A549 (cell line): ENCODE results near the gene KSR1. TPM values are rescaled to one million over a fixed set of nuclear protein-coding genes. Genes with fewer than 3 reads are reported as not detected.

Experiments
- ATAC-seq, 2 experiments: fragments of 200-7000 bp in 1 of 2; fragments of >200 bp in 1 of 2; cut with Nextera tagmentation in 1 of 2; cut with Tn5 transposase in 1 of 2; 3 replicates each; pipeline versions ENCODE4 v1.8.0 to v1.9.1; 2018 to 2020; ENCODE audit warnings: mild to moderate bottlenecking in 1 of 2, moderate library complexity in 1 of 2
- CTCF ChIA-PET: fragments of 300-600 bp; sonication (Branson Sonifier 250); formaldehyde crosslinking; extraction: SDS; loops from one replicate; lab custom pipeline; 2021; ENCODE audit warnings: antibody characterized with exemption, inconsistent platforms; lab: Yijun Ruan, JAX
- POLR2A ChIA-PET: fragments of 350-600 bp; formaldehyde crosslinking; extraction: SDS; loops from one replicate; lab custom pipeline; 2021; ENCODE audit warnings: antibody characterized with exemption, inconsistent platforms; lab: Yijun Ruan, JAX
- DNase-seq, 2 experiments: peaks; one replicate each; pipeline versions ENCODE4 v3.0.0 to v3.0.0-alpha.2; 2011 to 2016; ENCODE audit warnings: low read depth in 1 of 2, low spot score in 1 of 2
- FAIRE-seq: peaks from 2 replicates; lab custom pipeline; 2011; peaks lifted over from hg19 to GRCh38; lab: Jason Lieb, UNC
- H3K27ac ChIP-seq, 2 experiments: fragments of >200 bp; sonication (Bioruptor Twin); formaldehyde crosslinking; 3 replicates each; pipeline ENCODE4 v1.5.1; 2016 to 2017
- H3K4me1 ChIP-seq: fragments of >200 bp; sonication (Bioruptor Twin); formaldehyde crosslinking; 3 replicates; pipeline ENCODE4 v1.6.1; 2016
- H3K4me2 ChIP-seq: fragments of >200 bp; sonication (Bioruptor Twin); formaldehyde crosslinking; 3 replicates; pipeline ENCODE4 v1.6.1; 2016
- H3K4me3 ChIP-seq: fragments of >200 bp; sonication (Bioruptor Twin); formaldehyde crosslinking; 3 replicates; pipeline ENCODE4 v1.5.1; 2016
- H3K9me3 ChIP-seq: fragments of >200 bp; sonication (Bioruptor Twin); formaldehyde crosslinking; 3 replicates; pipeline ENCODE4 v1.6.1; 2016
- CEBPB ChIP-seq, 2 experiments: fragments of >200 bp in 1 of 2; sonication (Bioruptor Twin) in 1 of 2; formaldehyde crosslinking in 1 of 2; IDR thresholded peaks; 2 replicates each; pipeline ENCODE4 v1.6.1; 2012 to 2016
- EHF ChIP-seq: fragments of 250-450 bp; sonication (Bioruptor Pico); IDR thresholded peaks from 2 replicates; pipeline ENCODE4 v1.5.0; 2020; ENCODE audit warnings: mild to moderate bottlenecking
- EP300 ChIP-seq, 2 experiments: fragments of >200 bp; sonication (Bioruptor Twin); formaldehyde crosslinking; IDR thresholded peaks; 2 replicates in 1 of 2; 3 replicates in 1 of 2; pipeline ENCODE4 v1.6.1; 2016 to 2017
- FOSB ChIP-seq: fragments of 250-450 bp; sonication (Bioruptor Pico); IDR thresholded peaks from 2 replicates; pipeline ENCODE4 v1.5.0; 2020; ENCODE audit warnings: mild to moderate bottlenecking, moderate library complexity
- FOSL2 ChIP-seq, 2 experiments: fragments of 450-650 bp in 1 of 2; fragments of >200 bp in 1 of 2; sonication (Bioruptor Twin) in 1 of 2; formaldehyde crosslinking; IDR thresholded peaks; 2 replicates each; pipeline versions ENCODE4 v1.5.0 to v1.6.1; 2016 to 2020; ENCODE audit warnings: mild to moderate bottlenecking in 1 of 2, moderate library complexity in 1 of 2
- FOXS1 ChIP-seq: fragments of 250-450 bp; sonication (Bioruptor Pico); IDR thresholded peaks from 2 replicates; pipeline ENCODE4 v1.5.0; 2020; ENCODE audit warnings: mild to moderate bottlenecking, moderate library complexity
- HEYL ChIP-seq: fragments of 250-450 bp; sonication (Bioruptor Pico); IDR thresholded peaks from 2 replicates; pipeline ENCODE4 v1.8.0; 2021; ENCODE audit warnings: mild to moderate bottlenecking, moderate library complexity
- JUN ChIP-seq, 2 experiments: fragments of >200 bp; sonication (Bioruptor Twin); formaldehyde crosslinking; IDR thresholded peaks; 2 replicates in 1 of 2; 3 replicates in 1 of 2; pipeline ENCODE4 v1.6.1; 2016 to 2017
- JUNB ChIP-seq: fragments of >200 bp; sonication (Bioruptor Twin); formaldehyde crosslinking; IDR thresholded peaks from 2 replicates; pipeline ENCODE4 v1.6.1; 2016
- KDM1A ChIP-seq: fragments of 200-600 bp; sonication (generic); IDR thresholded peaks from 2 replicates; pipeline ENCODE4 v1.6.1; 2016; ENCODE audit warnings: low read depth, mild to moderate bottlenecking
- MYC ChIP-seq: IDR thresholded peaks from 2 replicates; pipeline ENCODE4 v1.6.1; 2012; ENCODE audit warnings: mild to moderate bottlenecking, inconsistent platforms, low read length, improper control_type of control experiment, borderline replicate concordance
- NPAS2 ChIP-seq: fragments of 250-450 bp; sonication (Bioruptor Pico); IDR thresholded peaks from 2 replicates; pipeline ENCODE4 v1.8.0; 2022; ENCODE audit warnings: mild to moderate bottlenecking, moderate library complexity, borderline replicate concordance
- NR3C1 ChIP-seq: fragments of >200 bp; sonication (Bioruptor Twin); formaldehyde crosslinking; IDR thresholded peaks from 3 replicates; pipeline ENCODE4 v1.6.1; 2017
- RAD21 ChIP-seq, 2 experiments: fragments of >200 bp in 1 of 2; sonication (Bioruptor Twin) in 1 of 2; formaldehyde crosslinking in 1 of 2; IDR thresholded peaks in 1 of 2; conservative IDR thresholded peaks in 1 of 2; 2 replicates in 1 of 2; 3 replicates in 1 of 2; pipeline ENCODE4 v1.6.1; 2012 to 2018; ENCODE audit warnings: inconsistent platforms in 1 of 2
- SMC3 ChIP-seq: fragments of >200 bp; sonication (Bioruptor Twin); formaldehyde crosslinking; IDR thresholded peaks from 3 replicates; pipeline ENCODE4 v1.6.1; 2018; ENCODE audit warnings: inconsistent platforms
- TP53 ChIP-seq: fragments of 250-450 bp; sonication (Bioruptor Pico); IDR thresholded peaks from 2 replicates; pipeline ENCODE4 v1.5.0; 2021; ENCODE audit warnings: mild to moderate bottlenecking, moderate library complexity
- WGBS: methylation state at CpG from one replicate; pipeline ENCODE4 v1.1.6; 2017; ENCODE audit errors: missing lambda C conversion rate; 5-methylcytosine and 5-hydroxymethylcytosine counted together
- polyA plus RNA-seq, 4 experiments: library from polyadenylated mRNA; depleted of rRNA in 3 of 4; stranded (reverse); fragments of >200 nt; fragmentation: RNase III in 1 of 4; extraction: RNeasy Plus Mini Kit Qiagen cat#74134 plus additional on column Dnase treatment in 1 of 4; gene quantifications; 2 replicates in 3 of 4; 3 replicates in 1 of 4; pipeline ENCODE4 v1.2.3, GENCODE V29; 2011 to 2017
- TF ChIP-seq, protein P1 (sequence below): fragments of >200 bp; sonication (Bioruptor Twin); formaldehyde crosslinking; IDR thresholded peaks from 3 replicates; pipeline ENCODE4 v1.5.1; 2016
- TF ChIP-seq, protein P2 (sequence below): fragments of 250-450 bp; sonication (Bioruptor Pico); IDR thresholded peaks from 2 replicates; pipeline ENCODE4 v1.5.0; 2020; ENCODE audit warnings: low read depth, mild to moderate bottlenecking, moderate library complexity
- TF ChIP-seq, protein P3 (sequence below): fragments of 150-350 bp; IDR thresholded peaks from 2 replicates; pipeline ENCODE4 v1.6.1; 2014; ENCODE audit warnings: low read depth, mild to moderate bottlenecking, low read length
- TF ChIP-seq, protein P4 (sequence below): IDR thresholded peaks from 2 replicates; pipeline ENCODE4 v1.6.1; 2012

Gene KSR1
- polyA plus RNA-seq, 2 of the 4 experiments (the other 2 are of a cell fraction) = 13.3 to 14.6 TPM

DNA sequence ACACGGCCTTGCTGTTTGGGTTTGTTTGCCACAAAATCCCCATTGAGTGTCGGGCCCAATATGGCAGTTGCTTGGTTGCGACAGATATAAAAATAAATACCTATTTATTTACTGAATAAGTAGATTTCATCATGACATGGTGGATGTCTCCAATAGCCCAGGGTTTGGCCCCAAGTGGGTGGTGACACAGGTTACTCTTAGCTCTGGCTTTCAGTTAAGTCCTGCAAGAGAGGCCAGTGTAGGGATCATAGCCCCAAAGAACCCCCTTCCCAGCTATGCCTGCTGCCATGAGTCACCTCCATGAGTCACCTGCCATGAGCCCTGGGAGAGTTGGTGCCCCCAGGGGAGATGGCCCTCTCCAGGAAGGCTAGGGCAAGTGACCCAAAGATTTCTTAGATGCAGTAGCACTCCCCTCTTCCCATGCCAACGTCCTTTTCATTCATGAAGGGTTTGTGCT is 96.1 kb downstream of the KSR1 start:
- TF ChIP-seq EHF (CRISPR knock-in tag) (peak; percentile 68; the same call in 1 of the 2 replicates), FOXS1 (no peak), FOSL2 (IDR thresholded peaks at IDR 0.05) (peak; percentile 97), FOSL2 (CRISPR knock-in tag; IDR thresholded peaks at IDR 0.05) (peak; percentile 99), NR3C1 (no peak), RAD21 (conservative IDR thresholded peaks at IDR 0.05 in 1 of 2, IDR thresholded peaks at IDR 0.05 in 1 of 2) (peak in 1 of 2 experiments; percentile 43; a peak in 2 of 5 replicates), NPAS2 (0 out of 2 replicates have a peak, but pooled peaks have one; percentile 21), CEBPB (IDR thresholded peaks at IDR 0.05) (peak; percentile 68 to 79), SMC3 (no peak; the same call in 2 of the 3 replicates), JUNB (peak; percentile 90), EP300 (IDR thresholded peaks at IDR 0.05) (peak; percentile 3 to 35; a peak in 2 of 5 replicates), JUN (IDR thresholded peaks at IDR 0.05) (peak; percentile 54 to 89; a peak in 4 of 5 replicates), HEYL (CRISPR knock-in tag) (peak; percentile 81; the same call in 1 of the 2 replicates), KDM1A (no peak)
- TF ChIP-seq, protein P1, sequence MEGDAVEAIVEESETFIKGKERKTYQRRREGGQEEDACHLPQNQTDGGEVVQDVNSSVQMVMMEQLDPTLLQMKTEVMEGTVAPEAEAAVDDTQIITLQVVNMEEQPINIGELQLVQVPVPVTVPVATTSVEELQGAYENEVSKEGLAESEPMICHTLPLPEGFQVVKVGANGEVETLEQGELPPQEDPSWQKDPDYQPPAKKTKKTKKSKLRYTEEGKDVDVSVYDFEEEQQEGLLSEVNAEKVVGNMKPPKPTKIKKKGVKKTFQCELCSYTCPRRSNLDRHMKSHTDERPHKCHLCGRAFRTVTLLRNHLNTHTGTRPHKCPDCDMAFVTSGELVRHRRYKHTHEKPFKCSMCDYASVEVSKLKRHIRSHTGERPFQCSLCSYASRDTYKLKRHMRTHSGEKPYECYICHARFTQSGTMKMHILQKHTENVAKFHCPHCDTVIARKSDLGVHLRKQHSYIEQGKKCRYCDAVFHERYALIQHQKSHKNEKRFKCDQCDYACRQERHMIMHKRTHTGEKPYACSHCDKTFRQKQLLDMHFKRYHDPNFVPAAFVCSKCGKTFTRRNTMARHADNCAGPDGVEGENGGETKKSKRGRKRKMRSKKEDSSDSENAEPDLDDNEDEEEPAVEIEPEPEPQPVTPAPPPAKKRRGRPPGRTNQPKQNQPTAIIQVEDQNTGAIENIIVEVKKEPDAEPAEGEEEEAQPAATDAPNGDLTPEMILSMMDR = no peak
- TF ChIP-seq, protein P2, sequence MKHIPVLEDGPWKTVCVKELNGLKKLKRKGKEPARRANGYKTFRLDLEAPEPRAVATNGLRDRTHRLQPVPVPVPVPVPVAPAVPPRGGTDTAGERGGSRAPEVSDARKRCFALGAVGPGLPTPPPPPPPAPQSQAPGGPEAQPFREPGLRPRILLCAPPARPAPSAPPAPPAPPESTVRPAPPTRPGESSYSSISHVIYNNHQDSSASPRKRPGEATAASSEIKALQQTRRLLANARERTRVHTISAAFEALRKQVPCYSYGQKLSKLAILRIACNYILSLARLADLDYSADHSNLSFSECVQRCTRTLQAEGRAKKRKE (CRISPR knock-in tag) = 0 out of 2 replicates have a peak, but pooled peaks have one; percentile 27
- TF ChIP-seq, protein P3, sequence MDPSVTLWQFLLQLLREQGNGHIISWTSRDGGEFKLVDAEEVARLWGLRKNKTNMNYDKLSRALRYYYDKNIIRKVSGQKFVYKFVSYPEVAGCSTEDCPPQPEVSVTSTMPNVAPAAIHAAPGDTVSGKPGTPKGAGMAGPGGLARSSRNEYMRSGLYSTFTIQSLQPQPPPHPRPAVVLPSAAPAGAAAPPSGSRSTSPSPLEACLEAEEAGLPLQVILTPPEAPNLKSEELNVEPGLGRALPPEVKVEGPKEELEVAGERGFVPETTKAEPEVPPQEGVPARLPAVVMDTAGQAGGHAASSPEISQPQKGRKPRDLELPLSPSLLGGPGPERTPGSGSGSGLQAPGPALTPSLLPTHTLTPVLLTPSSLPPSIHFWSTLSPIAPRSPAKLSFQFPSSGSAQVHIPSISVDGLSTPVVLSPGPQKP = no peak
- TF ChIP-seq, protein P4, sequence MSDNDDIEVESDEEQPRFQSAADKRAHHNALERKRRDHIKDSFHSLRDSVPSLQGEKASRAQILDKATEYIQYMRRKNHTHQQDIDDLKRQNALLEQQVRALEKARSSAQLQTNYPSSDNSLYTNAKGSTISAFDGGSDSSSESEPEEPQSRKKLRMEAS = peak; percentile 27; the same call in 1 of the 2 replicates
- POLR2A ChIA-PET = interaction anchor here (1.7 kb wide), 1 partner anchor 12 kb away, joined by 8 read pairs; no protein-coding TSS in a partner anchor
- CTCF ChIA-PET = interaction anchor here (0.7 to 4.0 kb wide), 10 partner anchors 12 to 198 kb away, joined by 3 to 35 read pairs (median 6); no protein-coding TSS in a partner anchor
- Histone ChIP-seq H3K27ac (peak overlapping the region; percentile 91 to 97), H3K4me2 (peak overlapping the region; percentile 83), H3K4me3 (peak overlapping the region; percentile 10; the same call in 1 of the 3 replicates), H3K4me1 (peaks cover 69% of the 10 kb centered on the region), H3K9me3 (no peaks in the 10 kb centered on the region)
- ATAC-seq (peak; percentile 85 to 88), FAIRE-seq (peak; percentile 92), DNase-seq (peak; percentile 91 to 95)
- WGBS = 7% methylated on average over 4 of the region's 4 CpGs

DNA sequence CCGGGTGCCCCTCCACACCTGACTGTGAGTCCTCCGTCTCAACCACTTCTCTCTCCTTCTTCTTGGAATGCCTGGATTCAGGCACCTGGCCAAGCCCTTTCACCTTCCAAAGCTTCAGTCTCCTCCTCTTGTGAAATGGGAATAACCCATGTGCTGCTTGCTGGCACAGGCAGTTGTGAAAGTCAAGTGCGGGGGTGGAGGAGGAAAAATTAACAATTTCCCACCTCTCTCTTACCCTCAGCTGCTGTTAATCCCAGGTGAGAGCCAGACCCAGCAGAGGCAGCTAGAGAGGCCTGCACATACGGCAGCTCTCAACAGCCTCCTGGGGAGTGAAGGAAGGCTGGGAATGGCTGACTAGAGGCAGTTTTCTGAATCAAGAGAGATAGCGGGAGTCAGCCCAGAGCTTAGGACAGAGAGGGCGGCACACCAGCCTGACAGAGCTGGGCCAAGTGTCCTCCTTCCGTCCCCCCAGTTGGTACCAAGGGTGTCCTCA is 96.8 kb downstream of the KSR1 start:
- peak overlapping the region; percentile 91 to 97 for H3K27ac ChIP-seq
- CTCF ChIA-PET = interaction anchor here (0.5 to 4.0 kb wide), 15 partner anchors 12 to 274 kb away, joined by 3 to 35 read pairs (median 4); no protein-coding TSS in a partner anchor

More for the DNA sequence above, 96.8 kb downstream of the KSR1 start:
- DNase-seq (peak in 1 of 2 experiments; percentile 59), FAIRE-seq (no peak)
- H3K4me2 ChIP-seq = peak overlapping the region; percentile 83
- POLR2A ChIA-PET = interaction anchor here (0.8 to 1.7 kb wide), 2 partner anchors 13 to 41 kb away, joined by 3 to 8 read pairs; no protein-coding TSS in a partner anchor
- TF ChIP-seq EP300 (IDR thresholded peaks at IDR 0.05) (0 out of 5 replicates have a peak, but pooled peaks of 1 of the 2 experiments have one; percentile 11), FOSB (CRISPR knock-in tag) (0 out of 2 replicates have a peak, but pooled peaks have one; percentile 43), CEBPB (IDR thresholded peaks at IDR 0.05) (peak; percentile 57 to 72; a peak in 3 of 4 replicates), MYC (0 out of 2 replicates have a peak, but pooled peaks have one; percentile 62), TP53 (CRISPR knock-in tag) (no peak)
- TF ChIP-seq, protein P4 = peak; percentile 49; the same call in 1 of the 2 replicates
- TF ChIP-seq, all 56 proteins: peak for 5
- 69% methylated on average over 7 of the region's 7 CpGs for WGBS
- Histone ChIP-seq H3K4me1 (peaks cover 61% of the 10 kb centered on the region), H3K4me3 (no peak overlapping the region), H3K9me3 (no peaks in the 10 kb centered on the region)
- peak; percentile 5 to 30; a peak in 5 of 6 replicates for ATAC-seq
